D721Med (cell line): ENCODE data around the gene TRIM71.
"Not testable (repeated sequence)": the region's sequence is repeated elsewhere in the genome, so short reads cannot be mapped to it uniquely, and the experiment has no call there.

Source experiments
- DNase-seq: peaks from one replicate; pipeline ENCODE4 v3.0.0; 2011; ENCODE audit warnings: low spot score; ENCODE audit not compliant: insufficient read length
- FAIRE-seq: peaks from 2 replicates; lab custom pipeline; 2011; peaks lifted over from hg19 to GRCh38; lab: Jason Lieb, UNC
- CTCF ChIP-seq: IDR thresholded peaks from 2 replicates; pipeline ENCODE4 v1.5.1; 2012; ENCODE audit warnings: mild to moderate bottlenecking, control low read depth; ENCODE audit not compliant: insufficient read depth; ENCODE audit errors: missing control alignments

Gene TRIM71

GRCh38 chr3:32844322-32844654 lies 26.5 kb downstream of the TRIM71 start:
- FAIRE-seq (no peak), DNase-seq (no peak)
- TF ChIP-seq CTCF = no peak

DNA sequence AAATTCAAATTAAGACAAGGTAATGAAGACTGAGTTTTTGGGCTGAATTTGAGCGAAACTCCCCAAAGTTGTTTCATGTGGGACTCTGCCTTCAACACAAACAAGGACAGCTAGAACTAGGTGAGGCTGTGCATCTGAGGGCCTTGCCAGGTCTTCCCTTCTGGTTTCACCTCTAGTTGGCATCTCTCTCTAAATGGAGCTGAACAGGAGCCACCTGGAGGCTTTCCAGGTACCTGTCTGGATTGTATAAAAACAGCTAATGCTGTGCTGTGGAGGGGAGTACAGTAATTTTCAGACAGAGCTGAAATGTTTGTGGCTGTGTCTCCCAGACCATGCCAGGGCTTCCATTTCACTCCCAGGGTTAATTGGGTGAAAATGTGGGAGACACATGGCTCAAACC lies 27.1 kb downstream of the TRIM71 start:
- no peak for DNase-seq
- no peak for FAIRE-seq
- TF ChIP-seq CTCF = no peak

DNA sequence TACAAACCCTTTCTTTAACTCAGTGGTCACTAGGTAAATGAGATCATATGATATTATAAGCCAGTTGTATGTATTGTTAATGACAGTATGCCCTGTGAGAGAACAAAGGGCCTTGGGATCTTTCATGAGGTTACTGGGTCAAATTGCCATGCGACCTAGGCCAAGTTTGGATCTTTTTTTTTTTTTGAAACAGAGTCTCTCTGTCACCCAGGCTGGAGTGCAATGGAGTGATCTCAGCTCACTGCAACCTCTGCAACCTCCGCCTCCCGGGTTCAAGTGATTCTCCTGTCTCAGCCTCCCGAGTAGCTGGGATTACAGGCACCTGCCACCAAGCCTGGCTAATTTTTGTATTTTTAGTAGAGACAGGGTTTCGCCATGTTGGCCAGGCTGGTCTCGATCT lies 27.7 kb downstream of the TRIM71 start:
- FAIRE-seq, DNase-seq: not testable (repeated sequence)

DNA sequence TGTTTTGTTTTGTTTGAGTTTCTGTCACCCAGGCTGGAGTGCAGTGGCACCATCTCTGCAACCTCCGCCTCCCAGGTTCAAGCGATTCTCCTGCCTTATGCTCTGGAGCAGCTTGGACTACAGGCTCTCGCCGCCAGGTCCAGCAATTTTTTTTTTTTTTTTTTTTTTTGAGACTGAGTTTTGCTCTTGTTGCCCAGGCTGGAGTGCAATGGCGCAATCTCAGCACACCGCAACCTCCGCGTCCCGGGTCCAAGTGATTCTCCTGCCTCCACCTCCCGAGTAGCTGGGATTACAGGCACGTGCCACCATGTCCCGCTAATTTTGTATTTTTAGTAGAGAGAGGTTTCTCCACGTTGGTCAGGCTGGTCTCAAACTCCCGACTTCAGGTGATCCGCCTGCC lies 29.2 kb downstream of the TRIM71 start:
- FAIRE-seq, DNase-seq: not testable (repeated sequence)

GRCh38 chr3:32847528-32847927 lies 29.7 kb downstream of the TRIM71 start:
- no peak for DNase-seq
- FAIRE-seq = no peak
- no peak for TF ChIP-seq CTCF

DNA sequence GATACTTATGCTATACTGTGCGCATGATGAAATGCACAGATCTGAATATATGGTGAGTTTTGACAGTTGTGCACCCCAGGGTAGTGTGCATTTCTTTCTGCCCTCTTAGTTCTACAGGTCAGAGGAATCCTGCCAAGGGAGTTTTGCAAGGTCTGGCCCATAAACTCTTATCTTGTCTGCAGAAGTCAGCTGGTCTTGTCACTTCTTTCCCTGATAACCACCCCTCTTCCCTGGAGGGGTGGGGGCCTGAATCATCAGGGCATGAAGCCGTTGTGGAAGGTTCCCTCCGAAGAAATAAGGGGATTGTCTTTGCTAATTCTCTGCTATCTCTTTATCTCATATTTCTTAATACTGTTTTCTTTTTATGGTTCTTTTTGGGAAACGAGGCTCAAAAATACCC lies 30.4 kb downstream of the TRIM71 start:
- DNase-seq = no peak
- FAIRE-seq = no peak
- TF ChIP-seq CTCF = no peak

DNA sequence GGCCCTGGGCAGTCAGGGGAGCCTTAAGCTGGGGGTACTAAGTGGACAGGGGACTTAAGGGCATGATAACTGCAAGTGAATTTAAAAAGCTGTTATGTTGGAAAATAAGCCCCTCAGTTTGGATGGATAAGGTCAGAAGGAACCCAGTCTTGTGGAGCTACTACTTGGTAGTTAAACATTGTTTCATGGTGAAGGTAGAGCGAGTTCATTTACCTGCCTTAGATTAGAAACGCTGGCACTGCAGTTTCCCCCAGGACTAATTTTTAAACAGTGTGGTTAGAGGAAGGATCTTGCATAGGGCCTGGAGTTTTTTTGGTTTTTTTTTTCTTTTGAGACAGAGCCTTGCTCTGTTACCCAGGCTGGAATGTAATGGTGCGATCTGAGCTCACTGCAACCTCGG lies 31.2 kb downstream of the TRIM71 start:
- DNase-seq (no peak), FAIRE-seq (no peak)
- no peak for TF ChIP-seq CTCF

DNA sequence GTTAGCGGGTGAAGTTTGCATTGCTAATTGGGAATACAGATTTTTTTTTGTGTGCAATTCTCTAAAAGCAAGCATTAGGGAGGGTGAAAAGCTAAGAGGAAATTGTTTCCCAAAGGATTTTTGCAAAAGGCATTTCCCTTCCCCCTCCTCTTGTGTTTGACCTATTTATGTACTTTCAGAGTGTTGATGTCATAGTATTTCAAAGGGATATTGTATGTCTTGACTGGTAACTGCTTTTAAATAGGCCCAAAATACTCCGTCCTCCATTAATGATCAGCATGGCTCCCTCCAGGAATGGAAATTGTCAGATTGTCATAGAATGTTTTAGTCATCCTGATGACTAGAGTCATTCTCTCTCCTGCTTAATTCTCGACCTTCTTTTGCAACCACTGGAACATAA lies 32.4 kb downstream of the TRIM71 start:
- DNase-seq (no peak), FAIRE-seq (no peak)
- TF ChIP-seq CTCF = no peak

- FAIRE-seq (no peak), DNase-seq (no peak)
- no peak for TF ChIP-seq CTCF
Observed at GRCh38 chr3:32850636-32851035, 32.8 kb downstream of the TRIM71 start.
